ENCODE results near the gene CD99L2.

- no peak for TF ChIP-seq RORB (CRISPR knock-in tag; IDR thresholded peaks at IDR 0.05)
- no peak for TF ChIP-seq PRDM15 (CRISPR knock-in tag; IDR thresholded peaks at IDR 0.05)
- TF ChIP-seq TP53 (CRISPR knock-in tag; IDR thresholded peaks at IDR 0.05): no peak
- no peak for TF ChIP-seq CTCF (IDR thresholded peaks at IDR 0.05)
- TF ChIP-seq ZNF512 (CRISPR knock-in tag; IDR thresholded peaks at IDR 0.05; ENCODE audit: borderline replicate concordance): no peak
Measured at GRCh38 chrX:150889131-150889530, 9.3 kb downstream of the CD99L2 start.
